OCI-LY7 (cell line): ENCODE data around the gene FGF5. TPM values are rescaled to one million over a fixed set of nuclear protein-coding genes. Genes with fewer than 3 reads are reported as not detected.
A peak's percentile ranks its signal among the peaks of the same experiment; 100 is the strongest.

Experiments
- BruUV-seq: library from RNA; stranded (reverse); fragments of 400-500 nt; replicated peaks from 2 replicates; lab custom pipeline; 2021; lab: Mats Ljungman, UMichigan
- CTCF ChIA-PET: fragments of 300-600 bp; sonication (Branson Sonifier 250); formaldehyde crosslinking; loops from one replicate; lab custom pipeline; 2022; ENCODE audit warnings: antibody characterized with exemption; ENCODE audit not compliant: unreplicated experiment; lab: Charles Lee
- POLR2A ChIA-PET: fragments of 300-600 bp; sonication (Branson Sonifier 250); formaldehyde crosslinking; loops from one replicate; lab custom pipeline; 2022; ENCODE audit warnings: antibody characterized with exemption; lab: Charles Lee
- DNase-seq: peaks from one replicate; pipeline ENCODE4 v3.0.0-alpha.2; 2015; ENCODE audit warnings: low spot score
- H2AFZ ChIP-seq: fragments of 200-600 bp; sonication (generic), shearing (Covaris generic); 2 replicates; pipeline ENCODE4 v1.6.1; 2014; ENCODE audit warnings: mild to moderate bottlenecking, antibody characterized with exemption, low read length, moderate library complexity
- H3K27ac ChIP-seq: fragments of 200-600 bp; sonication (generic); 2 replicates; pipeline ENCODE4 v1.5.1; 2014; ENCODE audit warnings: mixed run types, low read depth, mild to moderate bottlenecking, moderate library complexity, low read length, inconsistent platforms; ENCODE audit not compliant: poor library complexity, severe bottlenecking
- H3K36me3 ChIP-seq: fragments of 200-600 bp; sonication (generic); 2 replicates; pipeline ENCODE4 v1.6.1; 2014; ENCODE audit warnings: mild to moderate bottlenecking, antibody characterized with exemption, low read length, moderate library complexity, mixed read lengths; ENCODE audit not compliant: insufficient read depth
- H3K4me1 ChIP-seq: fragments of 200-600 bp; sonication (generic); 2 replicates; pipeline ENCODE4 v1.5.1; 2014; ENCODE audit warnings: mild to moderate bottlenecking, low read length; ENCODE audit not compliant: insufficient read depth, poor library complexity, severe bottlenecking
- H3K4me2 ChIP-seq: fragments of 200-600 bp; sonication (generic); 2 replicates; pipeline ENCODE4 v1.6.1; 2014; ENCODE audit warnings: mild to moderate bottlenecking, low read length
- H3K4me3 ChIP-seq: fragments of 200-600 bp; sonication (generic); 2 replicates; pipeline ENCODE4 v1.5.1; 2014; ENCODE audit warnings: mild to moderate bottlenecking, low read depth, low read length; ENCODE audit not compliant: poor library complexity, severe bottlenecking
- H3K79me2 ChIP-seq: fragments of 200-600 bp; sonication (generic); 2 replicates; pipeline ENCODE4 v1.6.1; 2016; ENCODE audit warnings: low read depth, mild to moderate bottlenecking, low read length, moderate library complexity, mixed read lengths; ENCODE audit not compliant: insufficient read depth
- H3K9me2 ChIP-seq: fragments of 200-600 bp; sonication (generic); 2 replicates; pipeline ENCODE4 v1.6.1; 2016; ENCODE audit warnings: mild to moderate bottlenecking, low read length, mixed read lengths; ENCODE audit not compliant: insufficient read depth
- H3K9me3 ChIP-seq: fragments of 200-600 bp; sonication (generic); 2 replicates; pipeline ENCODE4 v1.6.1; 2014; ENCODE audit warnings: mild to moderate bottlenecking, mixed run types, low read length, mixed read lengths
- H4K20me1 ChIP-seq: fragments of 200-600 bp; sonication (generic); 2 replicates; pipeline ENCODE4 v1.6.1; 2014; ENCODE audit warnings: mild to moderate bottlenecking, antibody characterized with exemption, low read length, moderate library complexity, mixed read lengths; ENCODE audit not compliant: insufficient read depth
- EZH2phosphoT487 ChIP-seq: fragments of 200-600 bp; sonication (generic); IDR thresholded peaks from 2 replicates; pipeline ENCODE4 v1.6.1; 2018; ENCODE audit warnings: low read depth, borderline replicate concordance, mild to moderate bottlenecking, mixed run types, antibody characterized with exemption, low read length, moderate library complexity, mixed read lengths
- intact Hi-C: fragments of 100-400 bp; cut with micrococcal nuclease; formaldehyde crosslinking; loops from one replicate; pipeline ENCODE4 v1.10.0; 2022; ENCODE audit not compliant: unreplicated experiment
- total RNA-seq, 2 experiments: library from RNA; depleted of rRNA in 1 of 2; stranded (reverse); fragments of >200 nt in 1 of 2; shearing (Covaris generic) in 1 of 2; gene quantifications; 2 replicates each; pipeline ENCODE4 v1.2.3, GENCODE V29; 2014 to 2022
- TF ChIP-seq, protein P1 (sequence below): fragments of 200-600 bp; sonication (generic); conservative IDR thresholded peaks from 2 replicates; pipeline ENCODE4 v1.5.1; 2014; ENCODE audit warnings: mild to moderate bottlenecking, antibody characterized with exemption, low read length, moderate library complexity, mixed read lengths

Gene FGF5
- total RNA-seq, 2 experiments from 2014 or later, result 0.06 TPM; not detected in 1

- Histone ChIP-seq H3K4me3 (no peak overlapping the region), H3K4me2 (no peak overlapping the region), H4K20me1 (no peaks in the 10 kb centered on the region), H3K9me2 (no peaks in the 10 kb centered on the region), H3K79me2 (no peaks in the 10 kb centered on the region), H2AFZ (no peak overlapping the region), H3K9me3 (no peaks in the 10 kb centered on the region), H3K36me3 (no peaks in the 10 kb centered on the region), H3K27ac (no peak overlapping the region), H3K4me1 (no peaks in the 10 kb centered on the region)
- TF ChIP-seq, protein P1, sequence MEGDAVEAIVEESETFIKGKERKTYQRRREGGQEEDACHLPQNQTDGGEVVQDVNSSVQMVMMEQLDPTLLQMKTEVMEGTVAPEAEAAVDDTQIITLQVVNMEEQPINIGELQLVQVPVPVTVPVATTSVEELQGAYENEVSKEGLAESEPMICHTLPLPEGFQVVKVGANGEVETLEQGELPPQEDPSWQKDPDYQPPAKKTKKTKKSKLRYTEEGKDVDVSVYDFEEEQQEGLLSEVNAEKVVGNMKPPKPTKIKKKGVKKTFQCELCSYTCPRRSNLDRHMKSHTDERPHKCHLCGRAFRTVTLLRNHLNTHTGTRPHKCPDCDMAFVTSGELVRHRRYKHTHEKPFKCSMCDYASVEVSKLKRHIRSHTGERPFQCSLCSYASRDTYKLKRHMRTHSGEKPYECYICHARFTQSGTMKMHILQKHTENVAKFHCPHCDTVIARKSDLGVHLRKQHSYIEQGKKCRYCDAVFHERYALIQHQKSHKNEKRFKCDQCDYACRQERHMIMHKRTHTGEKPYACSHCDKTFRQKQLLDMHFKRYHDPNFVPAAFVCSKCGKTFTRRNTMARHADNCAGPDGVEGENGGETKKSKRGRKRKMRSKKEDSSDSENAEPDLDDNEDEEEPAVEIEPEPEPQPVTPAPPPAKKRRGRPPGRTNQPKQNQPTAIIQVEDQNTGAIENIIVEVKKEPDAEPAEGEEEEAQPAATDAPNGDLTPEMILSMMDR, result no peak
- no peak for TF ChIP-seq EZH2phosphoT487
- ChIA-PET CTCF (no interaction called here), POLR2A (no interaction called here)
- intact Hi-C loops, result no loop called here
- BruUV-seq, result no TSS peak
- no peak for DNase-seq
Measured at GRCh38 chr4:80237992-80238391, 28.5 kb upstream of the FGF5 start.

DNA sequence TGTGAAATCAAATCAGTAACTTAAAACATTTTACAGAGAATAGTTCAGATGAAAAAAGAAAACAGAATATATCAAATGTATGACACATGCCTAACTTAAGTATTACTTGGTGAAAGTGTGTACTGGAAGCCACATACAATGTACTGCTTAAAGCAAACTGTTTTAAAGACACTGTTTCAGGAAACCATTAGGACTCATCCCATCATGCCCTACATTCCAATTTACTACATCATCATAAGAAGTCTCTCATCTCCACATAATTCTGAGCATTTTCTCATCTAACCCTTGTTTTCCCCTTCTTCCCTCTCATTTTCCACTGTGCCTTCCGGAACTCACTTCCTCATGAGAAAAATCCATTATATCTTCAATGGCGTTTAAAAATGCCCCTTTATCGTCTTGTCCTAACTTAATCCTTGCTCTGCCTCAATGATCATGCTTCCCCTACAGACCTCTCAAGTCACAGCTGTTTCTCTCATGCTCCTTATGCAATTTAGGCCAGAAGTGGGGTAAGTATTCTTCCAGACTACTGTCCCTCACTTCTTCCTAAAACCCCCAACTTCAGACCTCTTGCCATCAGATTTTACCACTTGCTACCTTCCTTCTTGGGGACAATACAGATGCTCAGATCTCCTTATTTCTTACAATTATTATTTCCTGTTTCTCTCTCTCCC lies 26.8 kb upstream of the FGF5 start:
- no peak overlapping the region for H3K4me2 ChIP-seq
- H3K4me3 ChIP-seq, result no peak overlapping the region
- no peak overlapping the region for H3K27ac ChIP-seq
- DNase-seq, result no peak
- H4K20me1 ChIP-seq, result no peaks in the 10 kb centered on the region
- H3K79me2 ChIP-seq, result no peaks in the 10 kb centered on the region
- H2AFZ ChIP-seq, result no peak overlapping the region
- H3K36me3 ChIP-seq, result no peaks in the 10 kb centered on the region
- BruUV-seq, result no TSS peak
- intact Hi-C loops, result no loop called here
- H3K9me3 ChIP-seq, result no peaks in the 10 kb centered on the region
- no peaks in the 10 kb centered on the region for H3K9me2 ChIP-seq
- no peak for TF ChIP-seq EZH2phosphoT487
- POLR2A ChIA-PET, result interaction anchor here (0.6 kb wide), 2 partner anchors 8 to 15 kb away, joined by 3 to 4 read pairs; no protein-coding TSS in a partner anchor
- no peaks in the 10 kb centered on the region for H3K4me1 ChIP-seq
- CTCF ChIA-PET, result no interaction called here

DNA sequence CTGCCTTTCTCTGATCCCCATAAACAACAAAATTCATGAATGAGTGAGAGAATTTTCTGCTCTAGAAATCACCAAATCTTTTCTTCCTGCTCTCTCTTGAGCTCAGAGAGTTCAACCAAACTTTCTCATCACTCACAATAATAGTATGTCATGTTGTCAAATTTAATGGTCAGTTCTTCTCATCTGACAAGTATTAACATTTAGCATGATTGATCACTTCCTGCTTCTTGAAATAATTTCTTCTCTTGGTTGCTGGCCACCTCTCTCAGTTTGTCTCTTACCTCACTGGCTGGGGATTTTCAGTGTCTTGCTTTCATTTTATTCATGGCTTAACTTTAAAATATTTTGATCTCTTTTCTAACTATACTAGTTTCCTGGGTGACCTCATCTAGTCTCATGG lies 25.5 kb upstream of the FGF5 start:
- intact Hi-C loops, result no loop called here
- ChIA-PET CTCF (no interaction called here), POLR2A (interaction anchor here (0.5 kb wide), 1 partner anchor 31 kb away, joined by 3 read pairs; no protein-coding TSS in a partner anchor)
- Histone ChIP-seq H3K4me2 (peak overlapping the region; percentile 2; the same call in 1 of the 2 replicates), H3K27ac (no peak overlapping the region), H3K4me3 (no peak overlapping the region), H2AFZ (no peak overlapping the region), H3K36me3 (no peaks in the 10 kb centered on the region), H3K4me1 (no peaks in the 10 kb centered on the region), H3K79me2 (no peaks in the 10 kb centered on the region), H3K9me3 (no peaks in the 10 kb centered on the region), H4K20me1 (no peaks in the 10 kb centered on the region), H3K9me2 (no peaks in the 10 kb centered on the region)
- DNase-seq, result no peak
- TF ChIP-seq, protein P1, result no peak
- TF ChIP-seq EZH2phosphoT487, result no peak
- no TSS peak for BruUV-seq
